HCT116 (cell line): ENCODE data around the gene SIK3. TPM values are rescaled to one million over a fixed set of nuclear protein-coding genes. Genes with fewer than 3 reads are reported as not detected.

ENCODE experiments used
- ATAC-seq: fragments of 200-7000 bp; cut with Tn5 transposase; 2 replicates; pipeline ENCODE4 v1.9.1; 2020; ENCODE audit warnings: mild to moderate bottlenecking, moderate library complexity
- BruUV-seq: library from RNA; stranded (reverse); fragments of 400-500 nt; replicated peaks from 2 replicates; lab custom pipeline; 2021; lab: Mats Ljungman, UMichigan
- CTCF ChIA-PET: fragments of 300-600 bp; sonication (Branson Sonifier 250); formaldehyde crosslinking; loops from one replicate; lab custom pipeline; 2021; ENCODE audit warnings: antibody characterized with exemption; lab: Charles Lee
- POLR2A ChIA-PET: fragments of 300-600, 350-600 bp; sonication (Branson Sonifier 250); formaldehyde crosslinking; loops from one replicate; lab custom pipeline; 2021; ENCODE audit warnings: antibody characterized with exemption; lab: Charles Lee
- RAD21 ChIA-PET, 2 experiments: fragments of 300-600 bp; sonication (Branson Sonifier 250); formaldehyde crosslinking; loops; one replicate each; lab custom pipeline; 2023; ENCODE audit warnings: low total read pairs in 2 of 2; ENCODE audit not compliant: uncharacterized antibody in 2 of 2, unreplicated experiment in 2 of 2, low non-redundant PET in 1 of 2; lab: Charles Lee
- DNase-seq: peaks from one replicate; pipeline ENCODE4 v3.0.0-alpha.2; 2010; ENCODE audit warnings: low read depth, low spot score
- H2AFZ ChIP-seq: fragments of 200-600 bp; shearing (Covaris generic), sonication (generic); 2 replicates; pipeline ENCODE4 v1.6.1; 2017; ENCODE audit warnings: low read depth, mixed run types, mixed read lengths, antibody characterized with exemption, low read length; ENCODE audit not compliant: poor library complexity, severe bottlenecking
- H3K27ac ChIP-seq: 2 replicates; pipeline ENCODE4 v1.5.1; 2012; ENCODE audit warnings: low read depth, low read length
- H3K27me3 ChIP-seq: fragments of 200-600 bp; sonication (generic); 2 replicates; pipeline ENCODE4 v1.6.1; 2016; ENCODE audit warnings: mixed run types, low read length, mixed read lengths; ENCODE audit not compliant: insufficient read depth
- H3K36me3 ChIP-seq, 2 experiments: fragments of 200-500 bp in 1 of 2; fragments of 200-600 bp in 1 of 2; sonication (Bioruptor generic) in 1 of 2; sonication (generic) in 1 of 2; 2 replicates each; pipeline versions ENCODE4 v1.5.1 to v1.6.1; 2014 to 2016; ENCODE audit warnings: low read length in 2 of 2, inconsistent platforms in 1 of 2, mixed read lengths in 1 of 2, mixed run types in 1 of 2; ENCODE audit not compliant: insufficient read depth in 2 of 2, control insufficient read depth in 1 of 2
- H3K4me1 ChIP-seq, 2 experiments: fragments of 200-600 bp in 1 of 2; sonication (generic) in 1 of 2; 2 replicates each; pipeline versions ENCODE4 v1.5.1 to v1.6.1; 2012 to 2017; ENCODE audit warnings: low read length in 2 of 2, inconsistent platforms in 1 of 2, mild to moderate bottlenecking in 1 of 2, mixed read lengths in 1 of 2, mixed run types in 1 of 2, moderate library complexity in 1 of 2; ENCODE audit not compliant: insufficient read depth in 2 of 2, control insufficient read depth in 1 of 2
- H3K4me2 ChIP-seq: fragments of 200-600 bp; sonication (generic); 2 replicates; pipeline ENCODE4 v1.6.1; 2017; ENCODE audit warnings: mixed run types, low read length, mixed read lengths
- H3K4me3 ChIP-seq, 2 experiments: fragments of 200-600 bp in 1 of 2; sonication (generic) in 1 of 2; replicated peaks in 1 of 2; 2 replicates each; pipeline ENCODE4 v1.5.1; 2011 to 2016; ENCODE audit warnings: low read length in 2 of 2, control low read depth in 1 of 2, low read depth in 1 of 2, mild to moderate bottlenecking in 1 of 2, mixed read lengths in 1 of 2, mixed run types in 1 of 2
- H3K79me2 ChIP-seq: fragments of 200-600 bp; sonication (generic); 2 replicates; pipeline ENCODE4 v1.6.1; 2017; ENCODE audit warnings: mild to moderate bottlenecking, mixed run types, low read length, moderate library complexity, mixed read lengths; ENCODE audit not compliant: insufficient read depth
- H3K9ac ChIP-seq: fragments of 200-600 bp; sonication (generic); 2 replicates; pipeline ENCODE4 v1.6.1; 2016; ENCODE audit warnings: low read length, mixed read lengths
- H3K9me2 ChIP-seq: fragments of 200-600 bp; sonication (generic), shearing (Covaris generic); 2 replicates; pipeline ENCODE4 v1.6.1; 2017; ENCODE audit warnings: mixed run types, mild to moderate bottlenecking, moderate library complexity; ENCODE audit not compliant: insufficient read depth
- H3K9me3 ChIP-seq, 2 experiments: fragments of 200-500 bp in 1 of 2; fragments of 200-600 bp in 1 of 2; sonication (Bioruptor generic) in 1 of 2; sonication (generic) in 1 of 2; 2 replicates each; pipeline ENCODE4 v1.6.1; 2014 to 2017; ENCODE audit warnings: low read length in 2 of 2, mixed read lengths in 2 of 2, inconsistent platforms in 1 of 2, low read depth in 1 of 2, mild to moderate bottlenecking in 1 of 2, mixed run types in 1 of 2, moderate library complexity in 1 of 2; ENCODE audit not compliant: control insufficient read depth in 1 of 2, insufficient read depth in 1 of 2
- H4K20me1 ChIP-seq: fragments of 200-600 bp; sonication (generic), shearing (Covaris generic); 2 replicates; pipeline ENCODE4 v1.6.1; 2017; ENCODE audit warnings: mixed run types, mild to moderate bottlenecking, moderate library complexity; ENCODE audit not compliant: insufficient read depth
- ATF3 ChIP-seq: IDR thresholded peaks from 2 replicates; pipeline ENCODE4 v1.6.1; 2012
- CBX3 ChIP-seq: IDR thresholded peaks from 2 replicates; pipeline ENCODE4 v1.6.1; 2012; ENCODE audit warnings: low read depth
- EGR1 ChIP-seq: IDR thresholded peaks from 2 replicates; pipeline ENCODE4 v1.6.1; 2012; ENCODE audit warnings: low read depth
- EZH2 ChIP-seq: fragments of 200-600 bp; sonication (generic); IDR thresholded peaks from 2 replicates; pipeline ENCODE4 v1.6.1; 2017; ENCODE audit warnings: antibody characterized with exemption, mixed run types
- POLR2A ChIP-seq: IDR thresholded peaks from 2 replicates; pipeline ENCODE4 v1.7.0; 2011; ENCODE audit warnings: borderline replicate concordance; ENCODE audit not compliant: insufficient read depth, insufficient read length; ENCODE audit errors: extremely low read depth
- POLR2AphosphoS5 ChIP-seq: IDR thresholded peaks from 2 replicates; pipeline ENCODE4 v1.6.1; 2011; ENCODE audit warnings: mild to moderate bottlenecking, low read depth, low read length, moderate library complexity
- SIN3A ChIP-seq: IDR thresholded peaks from 2 replicates; pipeline ENCODE4 v1.6.1; 2012; ENCODE audit warnings: low read depth
- TCF7L2 ChIP-seq: IDR thresholded peaks from 2 replicates; pipeline ENCODE4 v1.7.0; 2011; ENCODE audit warnings: borderline replicate concordance, inconsistent platforms; ENCODE audit not compliant: insufficient read depth, insufficient read length; ENCODE audit errors: extremely low read depth
- ZBTB33 ChIP-seq: IDR thresholded peaks from 2 replicates; pipeline ENCODE4 v1.6.1; 2011; ENCODE audit warnings: mild to moderate bottlenecking, low read length, moderate library complexity; ENCODE audit not compliant: insufficient replicate concordance; ENCODE audit errors: extremely low read depth
- intact Hi-C: fragments of 100-400 bp; cut with micrococcal nuclease; formaldehyde crosslinking; loops from 2 replicates; pipeline ENCODE4 v1.10.0; 2022
- total RNA-seq: library from RNA; stranded (reverse); gene quantifications from one replicate; pipeline ENCODE4 v1.2.1, GENCODE V29; 2021; ENCODE audit not compliant: unreplicated experiment

SIK3 gene
- total RNA-seq, 1 experiment from 2014 or later, result 21.0 TPM

- no peak for TF ChIP-seq POLR2AphosphoS5
- no peak for TF ChIP-seq ATF3
- TF ChIP-seq EGR1, result no peak
- TF ChIP-seq POLR2A, result no peak
- no peak for TF ChIP-seq SIN3A
- TF ChIP-seq EZH2, result no peak
- no peak for TF ChIP-seq CBX3
- no peak for TF ChIP-seq TCF7L2
- TF ChIP-seq, all 23 proteins: peak for 0
Observed at GRCh38 chr11:116831790-116832349, 266.4 kb downstream of the SIK3 start (continued).

GRCh38 chr11:116830184-116830912 is 267.9 kb downstream of the SIK3 start:
- Histone ChIP-seq H3K27ac (no peak overlapping the region), H3K9me3 (no peaks in the 10 kb centered on the region), H3K36me3 (no peaks in the 10 kb centered on the region), H3K4me1 (peaks cover under 1 to 2% of the 10 kb centered on the region in 2 experiments), H3K79me2 (no peaks in the 10 kb centered on the region), H3K9ac (no peak overlapping the region), H4K20me1 (no peaks in the 10 kb centered on the region), H3K4me3 (no peak overlapping the region), H2AFZ (no peak overlapping the region), H3K4me2 (no peak overlapping the region)
- intact Hi-C loops, result no loop called here
- DNase-seq, result no peak
- ChIA-PET POLR2A (no interaction called here), RAD21 (no interaction called here), CTCF (interaction anchor here (0.7 kb wide), 1 partner anchor 50 kb away, joined by 3 read pairs; no protein-coding TSS in a partner anchor)
- no peak for TF ChIP-seq ZBTB33
- TF ChIP-seq, all 23 proteins: peak for 0
- no TSS peak for BruUV-seq
- H3K27me3 ChIP-seq, result no peaks in the 10 kb centered on the region
- no peaks in the 10 kb centered on the region for H3K9me2 ChIP-seq
- ATAC-seq, result no peak
